NK-92 treated with Interleukin-12 subunit alpha and Interleukin-12 subunit beta, amount 100 ng/mL, for 24 hours (cell line): Measurements from ENCODE around the gene ALDH1A3.

Source experiments
- DNase-seq: peaks from one replicate; lab custom pipeline; 2025; lab: John Stamatoyannopoulos, UW

The ALDH1A3 gene

GRCh38 chr15:100881573-100882336 lies 2.1 kb downstream of the ALDH1A3 start:
- DNase-seq, result no peak

GRCh38 chr15:100885116-100885515 lies 5.5 kb downstream of the ALDH1A3 start:
- DNase-seq, result no peak

- no peak for DNase-seq
Measured at GRCh38 chr15:100885811-100886210, 6.2 kb downstream of the ALDH1A3 start.

- DNase-seq, result no peak
Measured at GRCh38 chr15:100887211-100887913, 7.7 kb downstream of the ALDH1A3 start.

- DNase-seq, result no peak
Measured at GRCh38 chr15:100889385-100890050, 9.9 kb downstream of the ALDH1A3 start.

GRCh38 chr15:100890051-100890720 lies 10.6 kb downstream of the ALDH1A3 start:
- DNase-seq, result no peak

GRCh38 chr15:100890850-100891249 lies 11.2 kb downstream of the ALDH1A3 start:
- DNase-seq, result no peak

GRCh38 chr15:100891307-100892012 lies 11.8 kb downstream of the ALDH1A3 start:
- DNase-seq, result no peak

- DNase-seq, result no peak
Measured at GRCh38 chr15:100892013-100892355, 12.4 kb downstream of the ALDH1A3 start.

- DNase-seq, result no peak
Measured at GRCh38 chr15:100893261-100893963, 13.8 kb downstream of the ALDH1A3 start.

- no peak for DNase-seq
Measured at GRCh38 chr15:100893964-100894295, 14.3 kb downstream of the ALDH1A3 start.

GRCh38 chr15:100895721-100896120 lies 16.1 kb downstream of the ALDH1A3 start:
- no peak for DNase-seq

GRCh38 chr15:100897221-100898151 lies 17.9 kb downstream of the ALDH1A3 start:
- no peak for DNase-seq

GRCh38 chr15:100898152-100898490 lies 18.5 kb downstream of the ALDH1A3 start:
- DNase-seq, result no peak

GRCh38 chr15:100898661-100899462 lies 19.2 kb downstream of the ALDH1A3 start:
- DNase-seq, result no peak

- no peak for DNase-seq
Measured at GRCh38 chr15:100899601-100900000, 20.0 kb downstream of the ALDH1A3 start.

- DNase-seq, result no peak
Measured at GRCh38 chr15:100900136-100900794, 20.6 kb downstream of the ALDH1A3 start.

GRCh38 chr15:100900795-100901169 lies 21.2 kb downstream of the ALDH1A3 start:
- DNase-seq, result no peak

- DNase-seq, result no peak
Measured at GRCh38 chr15:100901296-100901695, 21.7 kb downstream of the ALDH1A3 start.
